Tibial nerve (tissue), 4 donors: ENCODE data around the gene NKX3-2. TPM values are rescaled to one million over a fixed set of nuclear protein-coding genes. Genes with fewer than 3 reads are reported as not detected.

Source experiments
- DNase-seq, 2 donors: peaks; one replicate each; pipeline ENCODE4 v3.0.0-alpha.2; 2019; ENCODE audit warnings: low spot score in 2 of 2
- H3K27ac ChIP-seq, 4 donors: fragments of 200-600 bp; sonication (generic) in 3 of 4; one replicate each; pipeline ENCODE4 v1.5.1; 2017 to 2019; ENCODE audit warnings: mild to moderate bottlenecking in 1 of 4
- H3K27me3 ChIP-seq, 2 donors: fragments of 200-600 bp; sonication (generic) in 1 of 2; one replicate each; pipeline versions ENCODE4 v1.5.1 to v1.6.0; 2017 to 2019
- H3K36me3 ChIP-seq, 3 donors: fragments of 200-600 bp; sonication (generic); one replicate each; pipeline ENCODE4 v1.5.1; 2018 to 2019
- H3K4me1 ChIP-seq, 4 donors: fragments of 200-600 bp; sonication (generic) in 3 of 4; one replicate each; pipeline ENCODE4 v1.5.1; 2017 to 2019
- H3K4me3 ChIP-seq, 4 donors: fragments of 200-600 bp; sonication (generic) in 3 of 4; one replicate each; pipeline ENCODE4 v1.5.1; 2017 to 2019; ENCODE audit warnings: mild to moderate bottlenecking in 1 of 4, moderate library complexity in 1 of 4
- H3K9me3 ChIP-seq, 4 donors: fragments of 200-600 bp; sonication (generic) in 3 of 4; one replicate each; pipeline ENCODE4 v1.5.1; 2017 to 2019
- EP300 ChIP-seq, 2 donors: sonication (generic); formaldehyde crosslinking; IDR thresholded peaks; one replicate each; pipeline ENCODE4 v1.6.1; 2017; ENCODE audit warnings: antibody characterized with exemption in 2 of 2, mild to moderate bottlenecking in 1 of 2
- POLR2A ChIP-seq, 2 donors: fragments of 450-650 bp; IDR thresholded peaks; one replicate each; pipeline ENCODE4 v1.6.1; 2017; ENCODE audit warnings: antibody characterized with exemption in 2 of 2, mild to moderate bottlenecking in 2 of 2, moderate library complexity in 2 of 2
- WGBS, 2 donors: methylation state at CpG; one replicate each; pipeline ENCODE4 v1.1.5; 2018; 5-methylcytosine and 5-hydroxymethylcytosine counted together
- total RNA-seq, 4 donors: library from RNA; depleted of rRNA; stranded (reverse); fragments of >200 nt; gene quantifications; one replicate each; pipeline ENCODE4 v1.1.0, GENCODE V29; 2016
- TF ChIP-seq, protein P1 (sequence below), 5 experiments: fragments of 200-600 bp in 3 of 5; fragments of 450-650 bp in 2 of 5; sonication (generic) in 3 of 5; IDR thresholded peaks; one replicate each; pipeline ENCODE4 v1.5.1; 2016 to 2019; ENCODE audit warnings: antibody characterized with exemption in 5 of 5, mild to moderate bottlenecking in 3 of 5, moderate library complexity in 2 of 5

The NKX3-2 gene
- total RNA-seq, 4 donors from 2014 or later = 0.22 to 0.84 (median 0.30) TPM; not detected in 1

DNA sequence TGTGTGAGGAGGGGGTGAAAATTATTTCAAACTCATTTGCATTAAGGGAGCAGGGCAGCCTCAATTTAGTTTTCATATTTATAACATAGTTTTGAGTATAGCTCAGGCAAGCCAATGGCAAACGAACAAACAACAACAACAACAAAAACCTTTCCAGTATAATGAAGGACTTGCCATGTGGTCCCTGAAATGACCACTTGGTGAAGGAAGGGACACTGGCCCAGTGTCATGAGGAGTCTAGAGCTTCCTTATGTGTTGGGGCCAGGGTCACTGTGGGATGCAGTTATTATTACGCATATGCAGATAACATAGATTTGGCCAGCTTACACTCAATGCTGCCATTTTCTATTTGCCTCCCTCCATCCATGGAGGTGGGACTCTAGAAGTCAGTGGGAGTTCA, 23.3 kb downstream of the NKX3-2 start:
- Histone ChIP-seq H3K4me3 (no peak overlapping the region), H3K27ac (no peak overlapping the region), H3K4me1 (peaks cover 0 to 15% (median 0%) of the 10 kb centered on the region in 4 donors), H3K9me3 (peaks cover 0 to 23% (median 8%) of the 10 kb centered on the region in 4 donors), H3K36me3 (peaks cover 0 to 8% (median 0%) of the 10 kb centered on the region in 3 donors), H3K27me3 (peaks cover 0 to 65% of the 10 kb centered on the region in 2 donors)
- no peak for DNase-seq
- TF ChIP-seq POLR2A (IDR thresholded peaks at IDR 0.05) (no peak), EP300 (IDR thresholded peaks at IDR 0.05) (no peak)
- TF ChIP-seq, protein P1, sequence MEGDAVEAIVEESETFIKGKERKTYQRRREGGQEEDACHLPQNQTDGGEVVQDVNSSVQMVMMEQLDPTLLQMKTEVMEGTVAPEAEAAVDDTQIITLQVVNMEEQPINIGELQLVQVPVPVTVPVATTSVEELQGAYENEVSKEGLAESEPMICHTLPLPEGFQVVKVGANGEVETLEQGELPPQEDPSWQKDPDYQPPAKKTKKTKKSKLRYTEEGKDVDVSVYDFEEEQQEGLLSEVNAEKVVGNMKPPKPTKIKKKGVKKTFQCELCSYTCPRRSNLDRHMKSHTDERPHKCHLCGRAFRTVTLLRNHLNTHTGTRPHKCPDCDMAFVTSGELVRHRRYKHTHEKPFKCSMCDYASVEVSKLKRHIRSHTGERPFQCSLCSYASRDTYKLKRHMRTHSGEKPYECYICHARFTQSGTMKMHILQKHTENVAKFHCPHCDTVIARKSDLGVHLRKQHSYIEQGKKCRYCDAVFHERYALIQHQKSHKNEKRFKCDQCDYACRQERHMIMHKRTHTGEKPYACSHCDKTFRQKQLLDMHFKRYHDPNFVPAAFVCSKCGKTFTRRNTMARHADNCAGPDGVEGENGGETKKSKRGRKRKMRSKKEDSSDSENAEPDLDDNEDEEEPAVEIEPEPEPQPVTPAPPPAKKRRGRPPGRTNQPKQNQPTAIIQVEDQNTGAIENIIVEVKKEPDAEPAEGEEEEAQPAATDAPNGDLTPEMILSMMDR (IDR thresholded peaks at IDR 0.05) = no peak
- WGBS, 2 donors = 55% methylated on average over 2 of the region's 2 CpGs

DNA sequence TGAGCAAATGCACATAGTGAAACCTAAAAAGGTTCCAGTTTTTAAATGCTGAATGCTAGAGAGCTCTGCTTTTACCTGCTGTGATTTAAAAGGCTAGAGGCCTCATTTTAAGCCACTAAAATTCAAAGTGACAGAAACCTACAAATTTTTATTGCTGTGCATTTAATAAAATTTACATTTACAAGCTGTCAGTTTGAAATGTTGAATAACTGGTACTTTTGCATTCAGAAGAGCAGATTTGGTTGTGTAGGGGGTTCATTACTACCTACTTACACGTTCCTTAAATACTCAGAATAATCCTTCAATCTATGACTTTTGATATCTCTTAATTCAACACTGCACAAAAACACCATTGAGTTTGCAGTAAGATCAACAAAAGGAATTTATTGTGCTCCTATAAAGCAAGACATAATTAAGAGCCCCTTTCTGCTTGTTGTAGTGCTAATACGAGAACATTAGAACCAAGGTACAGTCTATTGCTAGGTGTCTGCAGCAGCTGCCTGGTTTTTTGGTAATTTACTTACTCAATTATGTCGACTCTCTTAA, 27.9 kb downstream of the NKX3-2 start:
- Histone ChIP-seq H3K36me3 (no peaks in the 10 kb centered on the region), H3K4me3 (no peak overlapping the region), H3K27me3 (peaks cover 0 to 35% of the 10 kb centered on the region in 2 donors), H3K4me1 (no peaks in the 10 kb centered on the region), H3K9me3 (no peaks in the 10 kb centered on the region), H3K27ac (no peak overlapping the region)
- no peak for DNase-seq
- 66 to 73% methylated on average over 3 of the region's 3 CpGs for WGBS, 2 donors
- TF ChIP-seq POLR2A (IDR thresholded peaks at IDR 0.05) = no peak
- no peak for TF ChIP-seq EP300 (IDR thresholded peaks at IDR 0.05)
- TF ChIP-seq, protein P1 (IDR thresholded peaks at IDR 0.05) = no peak

DNA sequence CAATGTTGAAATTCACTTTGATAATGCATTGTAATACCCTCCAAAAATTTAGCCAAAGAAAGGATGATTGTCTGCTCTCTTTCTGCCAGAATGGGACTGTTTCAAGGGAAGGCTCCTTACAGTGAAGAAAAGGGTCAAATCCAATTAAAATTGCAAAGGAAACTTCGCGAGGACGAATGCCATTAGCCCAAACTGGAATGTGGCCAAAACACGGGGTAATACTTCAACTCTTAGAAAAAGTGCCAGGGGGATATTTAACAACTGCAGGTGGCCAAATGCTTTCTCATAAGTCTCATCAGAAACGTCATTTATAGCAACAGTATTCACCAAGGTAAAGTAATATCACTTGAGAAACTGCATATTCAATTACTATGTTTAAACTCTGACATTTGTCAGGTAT, 29.0 kb downstream of the NKX3-2 start:
- 9 to 18% methylated on average over 5 of the region's 5 CpGs for WGBS, 2 donors
- Histone ChIP-seq H3K4me3 (no peak overlapping the region), H3K36me3 (no peaks in the 10 kb centered on the region), H3K27me3 (peaks cover 0 to 26% of the 10 kb centered on the region in 2 donors), H3K4me1 (no peaks in the 10 kb centered on the region), H3K27ac (no peak overlapping the region), H3K9me3 (no peaks in the 10 kb centered on the region)
- no peak for DNase-seq
- no peak for TF ChIP-seq EP300 (IDR thresholded peaks at IDR 0.05)
- TF ChIP-seq, protein P1 (IDR thresholded peaks at IDR 0.05) = no peak
- no peak for TF ChIP-seq POLR2A (IDR thresholded peaks at IDR 0.05)

DNA sequence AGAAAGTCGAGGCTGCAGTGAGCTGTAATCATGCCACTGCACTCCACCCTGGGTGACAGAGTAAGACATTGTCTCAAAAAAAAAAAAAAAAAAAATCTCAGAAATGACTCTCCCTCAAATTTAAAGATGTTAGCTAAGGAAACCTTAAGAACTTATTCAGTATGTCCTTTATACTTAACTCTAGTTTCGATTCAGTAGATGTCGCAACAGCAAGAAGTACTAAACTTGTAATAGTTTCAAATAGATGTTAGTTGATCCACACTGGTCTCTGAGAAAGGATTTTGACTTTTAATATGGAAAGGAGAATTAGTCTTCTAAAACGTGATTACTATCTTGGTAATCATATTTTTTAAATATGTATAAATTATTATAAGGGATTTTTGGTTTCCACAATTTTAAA, 29.6 kb downstream of the NKX3-2 start:
- Histone ChIP-seq H3K27ac (no peak overlapping the region), H3K9me3 (no peaks in the 10 kb centered on the region), H3K27me3 (peaks cover 0 to 26% of the 10 kb centered on the region in 2 donors), H3K4me3 (no peak overlapping the region), H3K36me3 (no peaks in the 10 kb centered on the region), H3K4me1 (no peaks in the 10 kb centered on the region)
- WGBS, 2 donors = 75 to 80% methylated on average over 4 of the region's 4 CpGs
- TF ChIP-seq EP300 (IDR thresholded peaks at IDR 0.05) (no peak), POLR2A (IDR thresholded peaks at IDR 0.05) (no peak)
- TF ChIP-seq, protein P1 (IDR thresholded peaks at IDR 0.05) = no peak
- no peak for DNase-seq

DNA sequence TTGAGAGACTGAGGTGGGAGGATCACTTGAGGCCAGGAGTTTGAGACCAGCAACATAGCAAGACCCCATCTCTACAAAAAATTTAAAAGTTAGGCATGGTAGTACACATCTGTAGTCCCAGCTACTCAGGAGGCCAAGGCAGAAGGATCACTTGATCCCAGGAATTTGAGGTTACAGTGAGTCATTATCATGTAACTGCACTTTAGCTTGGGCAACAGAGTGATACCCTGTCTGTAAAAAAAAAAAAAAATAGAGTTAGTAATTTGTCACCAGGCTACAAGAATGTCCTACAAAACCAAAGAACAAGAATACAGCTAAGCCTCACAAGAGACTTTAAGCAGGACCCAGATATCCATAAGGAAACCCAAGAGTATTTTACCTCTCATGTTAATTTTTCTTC, 33.2 kb downstream of the NKX3-2 start:
- no peak overlapping the region for H3K4me3 ChIP-seq
- no peaks in the 10 kb centered on the region for H3K4me1 ChIP-seq
- H3K9me3 ChIP-seq = no peaks in the 10 kb centered on the region
- peaks cover 0 to 17% of the 10 kb centered on the region in 2 donors for H3K27me3 ChIP-seq
- DNase-seq = no peak
- H3K27ac ChIP-seq = no peak overlapping the region
- TF ChIP-seq POLR2A (IDR thresholded peaks at IDR 0.05) (no peak), EP300 (IDR thresholded peaks at IDR 0.05) (no peak)
- TF ChIP-seq, protein P1 (IDR thresholded peaks at IDR 0.05) = no peak
- no peaks in the 10 kb centered on the region for H3K36me3 ChIP-seq
